GM21619 (cell line): Measurements from ENCODE around the gene FAM89A.

Experiments
- ATAC-seq: cut with Tn5 transposase; IDR thresholded peaks from one replicate; pipeline ENCODE4 v1.9.1; 2021; ENCODE audit not compliant: unreplicated experiment

Gene FAM89A

GRCh38 chr1:230972855-230973271, 67.2 kb downstream of the FAM89A start:
- ATAC-seq = peak; percentile 74

- no peak for ATAC-seq
These were observed 68.3 kb downstream of the FAM89A start for GRCh38 chr1:230971771-230972170.

DNA sequence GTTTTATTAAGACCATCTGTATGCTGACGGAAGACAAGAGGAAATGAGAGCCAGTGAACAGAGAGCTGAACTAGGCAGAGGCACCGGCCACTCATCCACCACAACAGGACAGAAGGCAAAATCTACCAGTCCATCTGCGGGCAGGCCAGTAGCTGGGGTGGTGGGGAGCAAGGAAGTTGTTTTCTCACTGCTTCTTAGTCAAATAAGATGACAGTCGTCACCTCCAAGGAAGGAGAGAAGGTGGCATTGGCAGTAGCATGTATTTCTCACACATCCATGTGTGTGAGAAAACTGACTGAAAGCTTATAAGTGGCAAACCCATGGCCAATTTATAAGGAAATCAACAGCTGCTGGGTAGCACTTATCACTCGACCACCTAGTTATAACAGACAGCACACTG, 69.6 kb downstream of the FAM89A start:
- no peak for ATAC-seq
